K562 (cell line): ENCODE measurements around the gene EXOC7. TPM values are rescaled to one million over a fixed set of nuclear protein-coding genes. Genes with fewer than 3 reads are reported as not detected.

Source experiments
- CTBP1 ChIP-seq: fragments of 450-650 bp; IDR thresholded peaks from 2 replicates; pipeline ENCODE4 v1.6.1; 2016; ENCODE audit warnings: borderline replicate concordance
- CTCF ChIP-seq, 3 experiments: IDR thresholded peaks in 2 of 3; conservative IDR thresholded peaks in 1 of 3; 2 replicates each; pipeline ENCODE4 v1.5.1; 2011 to 2012; ENCODE audit warnings: low read length in 3 of 3, mild to moderate bottlenecking in 3 of 3, control low read depth in 2 of 3, improper control_type of control experiment in 1 of 3, inconsistent platforms in 1 of 3, low read depth in 1 of 3, mixed read lengths in 1 of 3, moderate library complexity in 1 of 3; ENCODE audit not compliant: insufficient read depth in 2 of 3
- ETV6 ChIP-seq, 3 experiments: fragments of 150-350 bp in 1 of 3; sonication (generic) in 1 of 3; formaldehyde crosslinking in 1 of 3; IDR thresholded peaks; 2 replicates each; pipeline versions ENCODE4 v1.6.1 to v1.8.0; 2014 to 2022; ENCODE audit warnings: borderline replicate concordance in 2 of 3, low read depth in 2 of 3, antibody characterized with exemption in 1 of 3, low read length in 1 of 3, mild to moderate bottlenecking in 1 of 3, missing genetic modification reagents in 1 of 3
- RAD21 ChIP-seq, 2 experiments: fragments of 250-450 bp in 1 of 2; fragments of 450-650 bp in 1 of 2; sonication (Bioruptor Pico) in 1 of 2; formaldehyde crosslinking in 1 of 2; IDR thresholded peaks in 1 of 2; conservative IDR thresholded peaks in 1 of 2; 2 replicates each; pipeline versions ENCODE4 v1.4.0 to v1.8.0; 2020 to 2022; ENCODE audit warnings: mild to moderate bottlenecking in 2 of 2, moderate library complexity in 1 of 2
- RCOR1 ChIP-seq, 2 experiments: IDR thresholded peaks; 2 replicates each; pipeline ENCODE4 v1.6.1; 2012; ENCODE audit warnings: low read depth in 2 of 2, low read length in 2 of 2, borderline replicate concordance in 1 of 2, improper control_type of control experiment in 1 of 2
- SMC3 ChIP-seq: conservative IDR thresholded peaks from 2 replicates; pipeline ENCODE4 v1.6.1; 2011; ENCODE audit warnings: low read depth, low read length, improper control_type of control experiment; ENCODE audit not compliant: insufficient read depth
- VEZF1 ChIP-seq: fragments of 200-800 bp; sonication (Bioruptor generic); IDR thresholded peaks from 2 replicates; pipeline ENCODE4 v1.6.1; 2017; ENCODE audit warnings: missing genetic modification characterization, missing compliant biosample characterization
- ZBTB7A ChIP-seq: IDR thresholded peaks from 2 replicates; pipeline ENCODE4 v1.6.1; 2011; ENCODE audit warnings: low read depth, mild to moderate bottlenecking, low read length, moderate library complexity, borderline replicate concordance; ENCODE audit not compliant: control insufficient read depth
- polyA plus RNA-seq, 8 experiments: library from polyadenylated mRNA; depleted of rRNA in 4 of 8; stranded (reverse) in 5 of 8; unstranded in 3 of 8; fragments of >200 nt; fragmentation: Nextera tagmentation in 2 of 8; fragmentation: Illumina TruSeq in 1 of 8; extraction: Ambion mirVana in 2 of 8; extraction: Trizol in 1 of 8; gene quantifications; 2 replicates each; pipeline versions ENCODE4 v1.2.1 to v1.2.3, GENCODE V29; 2011 to 2014; ENCODE audit warnings: inconsistent platforms in 1 of 8, missing spikeins in 1 of 8
- total RNA-seq, 7 experiments: library from RNA; depleted of rRNA in 6 of 7; stranded (reverse); fragments of >200 nt in 6 of 7; fragmentation: Illumina TruSeq in 2 of 7; extraction: Trizol in 2 of 7; gene quantifications; 2 replicates each; pipeline versions ENCODE4 v1.2.1 to v1.2.3, GENCODE V29; 2011 to 2021; ENCODE audit warnings: low replicate concordance in 1 of 7

EXOC7 gene
- total and polyA plus RNA-seq, 9 of the 15 experiments (the other 6 are each of a cell fraction or from before 2014, with no cell fraction given), result 18.6 to 57.0 (median 35.0) TPM

GRCh38 chr17:76124582-76125390 lies 21.2 kb upstream of the EXOC7 start (continued):
- TF ChIP-seq CTCF (IDR thresholded peaks at IDR 0.05 in 2 of 3, conservative IDR thresholded peaks at IDR 0.05 in 1 of 3; ENCODE audit: insufficient read depth in 2 of 3, low read depth in 1 of 3, low read length in 3 of 3) (peak; percentile 52 to 72 (median 58)), ZBTB7A (0 out of 2 replicates have a peak, but pooled peaks have one; percentile 50), SMC3 (peak; percentile 29; the same call in 1 of the 2 replicates), RAD21 (CRISPR knock-in tag; conservative IDR thresholded peaks at IDR 0.05 in 1 of 2, IDR thresholded peaks at IDR 0.05 in 1 of 2) (peak in 1 of 2 experiments; percentile 38; a peak in 2 of 4 replicates), CTBP1 (peak; percentile 46; the same call in 1 of the 2 replicates), ETV6 (IDR thresholded peaks at IDR 0.05; ENCODE audit: borderline replicate concordance in 1 of 2, low read depth in 2 of 2, low read length in 1 of 2) (no peak), ETV6 (CRISPR knock-in tag; IDR thresholded peaks at IDR 0.05; ENCODE audit: borderline replicate concordance) (no peak), RCOR1 (IDR thresholded peaks at IDR 0.05; ENCODE audit: borderline replicate concordance in 1 of 2, low read depth in 2 of 2, low read length in 2 of 2) (peak in 1 of 2 experiments; percentile 62; a peak in 1 of 4 replicates), VEZF1 (CRISPR knock-in tag) (no peak)
